Endodermal cell (in vitro differentiated cells): Measurements from ENCODE around the gene ZCWPW2. TPM values are rescaled to one million over a fixed set of nuclear protein-coding genes. Genes with fewer than 3 reads are reported as not detected.

Source experiments
- DNase-seq: peaks from one replicate; pipeline ENCODE4 v3.0.0-alpha.2; 2017
- H3K27ac ChIP-seq: 2 replicates; pipeline ENCODE4 v1.5.1; 2013; ENCODE audit warnings: mild to moderate bottlenecking, low read depth, low read length, moderate library complexity
- H3K27me3 ChIP-seq: 2 replicates; pipeline ENCODE4 v1.6.1; 2013; ENCODE audit warnings: mild to moderate bottlenecking, low read length, moderate library complexity; ENCODE audit not compliant: insufficient read depth, control insufficient read depth, poor library complexity, severe bottlenecking
- H3K36me3 ChIP-seq: 2 replicates; pipeline ENCODE4 v1.7.0; 2013; ENCODE audit warnings: mild to moderate bottlenecking, low read length, moderate library complexity; ENCODE audit not compliant: control insufficient read depth, insufficient read depth
- H3K4me1 ChIP-seq: one replicate; pipeline ENCODE4 v1.7.0; 2013; ENCODE audit warnings: low read length; ENCODE audit not compliant: control insufficient read depth, insufficient read depth
- H3K4me3 ChIP-seq: 2 replicates; pipeline ENCODE4 v1.5.1; 2013; ENCODE audit warnings: mild to moderate bottlenecking, low read length, moderate library complexity
- H3K9ac ChIP-seq: 2 replicates; pipeline ENCODE4 v1.6.1; 2013; ENCODE audit warnings: mild to moderate bottlenecking, low read length, moderate library complexity; ENCODE audit not compliant: poor library complexity, severe bottlenecking; ENCODE audit errors: extremely low read depth
- H3K9me3 ChIP-seq: 2 replicates; pipeline ENCODE4 v1.6.1; 2013; ENCODE audit warnings: mild to moderate bottlenecking, low read length, moderate library complexity; ENCODE audit not compliant: control insufficient read depth
- H3K27ac Mint-ChIP-seq: 2 replicates; pipeline ENCODE4 v1.8.0; 2020; ENCODE audit warnings: mixed read lengths
- H3K27me3 Mint-ChIP-seq: 2 replicates; pipeline ENCODE4 v1.8.0; 2021; ENCODE audit warnings: mild to moderate bottlenecking, mixed read lengths; ENCODE audit not compliant: insufficient read depth
- H3K36me3 Mint-ChIP-seq: 2 replicates; pipeline ENCODE4 v1.8.0; 2020; ENCODE audit warnings: low read depth, mixed read lengths
- H3K4me1 Mint-ChIP-seq: 2 replicates; pipeline ENCODE4 v1.8.0; 2020; ENCODE audit warnings: mixed read lengths
- H3K4me3 Mint-ChIP-seq: 2 replicates; pipeline ENCODE4 v1.8.0; 2020; ENCODE audit warnings: mild to moderate bottlenecking, moderate library complexity, mixed read lengths
- H3K9me3 Mint-ChIP-seq: 2 replicates; pipeline ENCODE4 v1.8.0; 2020; ENCODE audit warnings: mild to moderate bottlenecking, mixed read lengths
- WGBS, 2 experiments: methylation state at CpG; one replicate each; pipeline versions ENCODE4 v1.1.5 to v1.1.7; 2013; ENCODE audit warnings: missing lambda C conversion rate in 2 of 2, mixed read lengths in 1 of 2; ENCODE audit not compliant: insufficient coverage in 1 of 2, insufficient read length in 1 of 2; 5-methylcytosine and 5-hydroxymethylcytosine counted together
- total RNA-seq, 2 donors: library from RNA; stranded (reverse); fragmentation: NEBNext Ultra II Directional in 1 of 2; extraction: Animal tissue kit (Norgen Biotek cat#: 25700) in 1 of 2; gene quantifications; 2 replicates in 1 of 2; 3 replicates in 1 of 2; pipeline ENCODE4 v1.2.1, GENCODE V29; 2021
- TF ChIP-seq, protein P1 (sequence below): fragments of 200-600 bp; sonication (generic); conservative IDR thresholded peaks from 2 replicates; pipeline ENCODE4 v1.5.0; 2021; ENCODE audit warnings: antibody characterized with exemption, mild to moderate bottlenecking

ZCWPW2 gene
- total RNA-seq, 2 donors from 2014 or later: 0.82 TPM; not detected in 1

DNA sequence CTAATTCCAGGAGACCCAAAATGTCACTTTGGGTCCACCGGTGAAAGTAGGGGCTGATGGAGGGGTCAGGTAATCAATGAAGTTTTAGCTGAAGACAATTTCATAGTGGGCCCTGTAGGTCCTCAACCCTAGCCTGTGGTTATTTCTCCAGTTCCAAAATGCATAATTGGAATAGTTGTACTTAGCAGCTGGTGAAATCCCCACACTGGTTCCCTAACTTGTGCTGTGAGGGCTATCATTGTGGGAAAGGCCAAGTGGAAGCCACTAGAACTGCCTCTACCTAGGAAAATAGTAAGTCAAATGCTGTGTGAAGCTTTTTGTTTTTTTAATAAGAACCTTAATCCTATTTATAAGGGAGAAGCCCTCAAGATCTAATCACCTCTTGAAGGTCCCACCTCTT lies 193.8 kb downstream of the ZCWPW2 start:
- no peak overlapping the region for H3K4me3 Mint-ChIP-seq
- H3K36me3 Mint-ChIP-seq: no peaks in the 10 kb centered on the region

DNA sequence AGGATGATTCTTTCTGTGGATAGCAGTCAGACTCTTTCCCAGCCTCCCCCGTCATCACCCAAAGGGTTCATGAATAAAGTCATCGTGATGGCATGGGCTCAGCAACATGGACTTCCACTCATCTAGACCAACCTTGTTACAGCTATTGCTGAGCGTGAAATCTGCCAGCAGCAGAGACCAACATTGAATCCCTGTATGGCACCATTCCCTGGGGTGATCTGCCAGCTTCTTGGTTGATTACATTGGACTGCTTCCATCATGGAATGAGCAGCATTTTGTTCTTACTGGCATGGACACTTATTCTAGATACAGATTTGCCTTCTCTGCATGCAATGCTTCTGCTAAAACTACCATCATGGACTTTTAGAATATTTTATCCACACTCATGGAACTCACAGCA lies 195.7 kb downstream of the ZCWPW2 start:
- Mint-ChIP-seq H3K4me1 (no peaks in the 10 kb centered on the region), H3K27me3 (no peaks in the 10 kb centered on the region), H3K36me3 (no peaks in the 10 kb centered on the region), H3K9me3 (peaks cover 20% of the 10 kb centered on the region), H3K4me3 (no peak overlapping the region), H3K27ac (no peak overlapping the region)
- TF ChIP-seq, protein P1, sequence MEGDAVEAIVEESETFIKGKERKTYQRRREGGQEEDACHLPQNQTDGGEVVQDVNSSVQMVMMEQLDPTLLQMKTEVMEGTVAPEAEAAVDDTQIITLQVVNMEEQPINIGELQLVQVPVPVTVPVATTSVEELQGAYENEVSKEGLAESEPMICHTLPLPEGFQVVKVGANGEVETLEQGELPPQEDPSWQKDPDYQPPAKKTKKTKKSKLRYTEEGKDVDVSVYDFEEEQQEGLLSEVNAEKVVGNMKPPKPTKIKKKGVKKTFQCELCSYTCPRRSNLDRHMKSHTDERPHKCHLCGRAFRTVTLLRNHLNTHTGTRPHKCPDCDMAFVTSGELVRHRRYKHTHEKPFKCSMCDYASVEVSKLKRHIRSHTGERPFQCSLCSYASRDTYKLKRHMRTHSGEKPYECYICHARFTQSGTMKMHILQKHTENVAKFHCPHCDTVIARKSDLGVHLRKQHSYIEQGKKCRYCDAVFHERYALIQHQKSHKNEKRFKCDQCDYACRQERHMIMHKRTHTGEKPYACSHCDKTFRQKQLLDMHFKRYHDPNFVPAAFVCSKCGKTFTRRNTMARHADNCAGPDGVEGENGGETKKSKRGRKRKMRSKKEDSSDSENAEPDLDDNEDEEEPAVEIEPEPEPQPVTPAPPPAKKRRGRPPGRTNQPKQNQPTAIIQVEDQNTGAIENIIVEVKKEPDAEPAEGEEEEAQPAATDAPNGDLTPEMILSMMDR: no peak
- H3K27me3 ChIP-seq: no peaks in the 10 kb centered on the region
- no peaks in the 10 kb centered on the region for H3K4me1 ChIP-seq
- DNase-seq: no peak
- H3K27ac ChIP-seq: no peak overlapping the region
- H3K4me3 ChIP-seq: no peak overlapping the region
- 83 to 84% methylated on average over 2 to 3 of the region's 3 CpGs for WGBS, 2 experiments
- no peaks in the 10 kb centered on the region for H3K9me3 ChIP-seq
- H3K36me3 ChIP-seq: no peaks in the 10 kb centered on the region
- H3K9ac ChIP-seq: no peak overlapping the region

More for the DNA sequence above, 193.8 kb downstream of the ZCWPW2 start:
- Mint-ChIP-seq H3K4me1 (no peaks in the 10 kb centered on the region), H3K27me3 (no peaks in the 10 kb centered on the region), H3K27ac (no peak overlapping the region), H3K9me3 (peaks cover 20% of the 10 kb centered on the region)
- H3K4me3 ChIP-seq: no peak overlapping the region
- no peak overlapping the region for H3K27ac ChIP-seq
- H3K9ac ChIP-seq: no peak overlapping the region
- H3K9me3 ChIP-seq: no peaks in the 10 kb centered on the region
- TF ChIP-seq, protein P1: no peak
- no peaks in the 10 kb centered on the region for H3K4me1 ChIP-seq
- H3K27me3 ChIP-seq: no peaks in the 10 kb centered on the region
- 60% methylated on average over 1 of the region's 1 CpG; no CpG with 5 or more reads in 1 of the 2 experiments for WGBS, 2 experiments
- H3K36me3 ChIP-seq: no peaks in the 10 kb centered on the region
- DNase-seq: no peak

DNA sequence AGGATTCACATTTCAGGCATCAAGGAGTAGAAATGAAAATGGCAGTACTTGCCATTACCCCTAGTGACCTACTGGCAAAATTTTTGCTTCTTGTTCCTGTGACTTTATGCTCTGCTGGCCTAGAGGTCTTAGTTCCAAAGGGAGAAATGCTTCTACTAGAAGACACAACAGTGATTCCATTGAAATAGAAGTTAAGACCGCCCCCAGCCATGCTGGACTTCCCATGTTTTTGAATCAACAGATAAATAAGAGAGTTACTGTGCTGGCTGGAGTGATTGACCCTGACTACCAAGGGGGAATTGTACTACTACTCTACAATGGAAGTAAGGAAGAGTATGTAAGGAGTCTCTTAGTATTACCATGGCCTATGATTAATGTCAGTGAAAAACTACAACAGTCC lies 196.3 kb downstream of the ZCWPW2 start:
- 94% methylated on average over 1 of the region's 1 CpG; no CpG with 5 or more reads in 1 of the 2 experiments for WGBS, 2 experiments
- TF ChIP-seq, protein P1: no peak
- H3K9me3 ChIP-seq: no peaks in the 10 kb centered on the region
- H3K27ac ChIP-seq: no peak overlapping the region
- Mint-ChIP-seq H3K4me3 (no peak overlapping the region), H3K36me3 (no peaks in the 10 kb centered on the region), H3K27me3 (no peaks in the 10 kb centered on the region), H3K4me1 (no peaks in the 10 kb centered on the region), H3K9me3 (peaks cover 19% of the 10 kb centered on the region), H3K27ac (no peak overlapping the region)
- no peak overlapping the region for H3K4me3 ChIP-seq
- no peak overlapping the region for H3K9ac ChIP-seq
- no peaks in the 10 kb centered on the region for H3K4me1 ChIP-seq
- H3K27me3 ChIP-seq: no peaks in the 10 kb centered on the region
- no peaks in the 10 kb centered on the region for H3K36me3 ChIP-seq
- no peak for DNase-seq
